Immature natural killer cell (primary cell): ENCODE results near the gene PSMB8. TPM values are rescaled to one million over a fixed set of nuclear protein-coding genes. Genes with fewer than 3 reads are reported as not detected.
"Not testable (repeated sequence)": the region's sequence is repeated elsewhere in the genome, so short reads cannot be mapped to it uniquely, and the experiment has no call there.

Source experiments
- DNase-seq, 3 donors: peaks; one replicate each; pipeline ENCODE4 v3.0.0; 2022; ENCODE audit warnings: mixed read lengths in 1 of 3
- H3K27ac Mint-ChIP-seq, 6 donors: one replicate each; pipeline ENCODE4 v1.8.0; 2020; ENCODE audit warnings: mixed read lengths in 6 of 6, mild to moderate bottlenecking in 5 of 6, inconsistent platforms in 4 of 6, moderate library complexity in 3 of 6
- H3K27me3 Mint-ChIP-seq, 3 donors: one replicate each; pipeline ENCODE4 v1.8.0; 2020 to 2021; ENCODE audit warnings: low read depth in 3 of 3, mild to moderate bottlenecking in 3 of 3, mixed read lengths in 3 of 3, moderate library complexity in 3 of 3, inconsistent platforms in 1 of 3
- H3K36me3 Mint-ChIP-seq, 3 donors: one replicate each; pipeline ENCODE4 v1.8.0; 2020; ENCODE audit warnings: mixed read lengths in 3 of 3, inconsistent platforms in 2 of 3, mild to moderate bottlenecking in 2 of 3
- H3K4me1 Mint-ChIP-seq, 2 donors: one replicate each; pipeline ENCODE4 v1.8.0; 2020; ENCODE audit warnings: inconsistent platforms in 2 of 2, mild to moderate bottlenecking in 2 of 2, mixed read lengths in 2 of 2, moderate library complexity in 1 of 2
- H3K4me3 Mint-ChIP-seq, 5 donors: one replicate each; pipeline ENCODE4 v1.8.0; 2020; ENCODE audit warnings: mild to moderate bottlenecking in 5 of 5, mixed read lengths in 5 of 5, inconsistent platforms in 3 of 5, moderate library complexity in 3 of 5
- H3K9me3 Mint-ChIP-seq, 6 donors: one replicate each; pipeline ENCODE4 v1.8.0; 2020; ENCODE audit warnings: mild to moderate bottlenecking in 6 of 6, mixed read lengths in 6 of 6, inconsistent platforms in 4 of 6, moderate library complexity in 3 of 6
- polyA plus RNA-seq, 3 donors: library from polyadenylated mRNA; unstranded; fragments of 300-500 nt; fragmentation: Illumina TruSeq; gene quantifications; one replicate each; pipeline ENCODE4 v1.2.3, GENCODE V29; 2021

PSMB8 gene
- polyA plus RNA-seq, 3 donors from 2014 or later: 495 to 696 (median 528) TPM

DNA sequence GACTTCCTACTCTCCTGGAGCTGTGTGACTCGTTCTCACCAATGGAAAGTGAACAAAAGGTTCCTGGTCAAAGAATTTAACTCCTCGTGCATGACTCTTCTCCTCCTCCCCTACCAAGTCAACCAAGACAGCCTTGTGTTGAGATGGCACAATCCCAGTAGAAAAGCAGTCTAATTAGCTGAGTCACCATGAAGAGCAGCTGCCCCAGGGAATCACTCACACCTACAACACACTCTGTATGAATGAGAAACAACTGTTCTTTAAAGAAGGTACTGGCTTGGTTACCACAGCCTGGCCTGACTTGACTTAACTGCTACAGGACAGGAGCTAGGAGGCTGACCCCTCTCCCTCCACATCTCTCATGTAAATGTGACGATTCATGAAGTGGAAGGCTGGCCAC, 24.1 kb downstream of the PSMB8 start:
- Mint-ChIP-seq H3K36me3 (peaks cover 0 to 5% (median 0%) of the 10 kb centered on the region in 3 donors), H3K27me3 (peaks cover 0 to 3% (median 0%) of the 10 kb centered on the region in 3 donors), H3K27ac (no peak overlapping the region), H3K4me3 (no peak overlapping the region), H3K9me3 (no peaks in the 10 kb centered on the region), H3K4me1 (peaks cover 0 to 1% of the 10 kb centered on the region in 2 donors)
- no peak for DNase-seq

DNA sequence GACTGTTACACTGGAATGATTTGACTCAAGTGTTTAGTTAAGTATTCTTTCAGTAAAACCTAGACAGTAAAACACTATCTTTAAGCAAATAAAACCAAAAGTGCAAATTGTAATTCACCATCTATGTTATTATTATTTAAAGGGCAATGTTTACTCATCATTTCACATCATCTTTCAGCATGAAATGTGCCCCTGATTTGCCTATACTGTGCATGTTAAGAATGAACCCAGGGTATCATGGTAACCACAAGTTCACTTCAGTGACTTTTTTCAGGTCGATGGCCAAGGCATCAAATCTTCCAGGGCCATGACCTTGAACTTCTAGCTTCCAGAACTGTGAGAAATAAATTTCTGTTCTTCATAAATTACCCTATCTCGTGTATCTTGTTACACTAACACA, 25.0 kb downstream of the PSMB8 start:
- Mint-ChIP-seq H3K27me3 (peaks cover 0 to 3% (median 0%) of the 10 kb centered on the region in 3 donors), H3K4me3 (no peak overlapping the region), H3K9me3 (no peaks in the 10 kb centered on the region), H3K4me1 (peaks cover 0 to 1% of the 10 kb centered on the region in 2 donors), H3K27ac (no peak overlapping the region), H3K36me3 (peaks cover 0 to 5% (median 5%) of the 10 kb centered on the region in 3 donors)
- no peak for DNase-seq

DNA sequence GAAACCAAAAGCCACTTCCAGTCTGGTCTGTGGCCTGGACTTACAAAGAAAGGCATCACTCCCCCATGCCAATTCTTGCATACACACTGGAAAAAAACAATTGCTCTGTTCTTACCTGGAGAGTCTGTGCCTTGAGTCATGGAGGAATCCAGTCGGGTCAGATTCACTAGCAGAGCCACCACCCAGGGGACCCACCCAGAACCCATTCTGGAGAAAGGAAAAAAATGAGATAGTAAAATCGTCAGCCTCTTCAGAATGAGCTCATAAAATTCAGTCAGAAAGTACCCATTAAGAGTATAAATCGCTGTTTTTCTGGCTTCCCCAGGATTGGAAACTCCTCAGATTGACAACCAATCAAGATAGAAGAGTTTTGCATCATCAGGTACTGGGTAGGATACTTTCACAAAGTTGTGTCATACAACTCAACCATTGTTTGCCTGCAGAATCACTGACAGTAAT, 27.1 kb downstream of the PSMB8 start, which contains the start of gene HLA-DOB:
Gene HLA-DOB, minus strand, starts transcription at position 257 of the 459 bp plus-strand sequence. Its CDS starts 51 bp downstream, at position 206.
- H3K4me1 Mint-ChIP-seq: peaks cover 0 to 1% of the 10 kb centered on the region in 2 donors
- no peak within 1 kb of the TSS for H3K4me3 Mint-ChIP-seq
- H3K36me3 Mint-ChIP-seq: peaks cover 4 to 14% (median 5%) of the 10 kb centered on the region in 3 donors
- H3K9me3 Mint-ChIP-seq: no peaks in the 10 kb centered on the region
- no peak for DNase-seq
- H3K27me3 Mint-ChIP-seq: peaks cover 0 to 3% (median 0%) of the 10 kb centered on the region in 3 donors
- H3K27ac Mint-ChIP-seq: no peak within 1 kb of the TSS

DNA sequence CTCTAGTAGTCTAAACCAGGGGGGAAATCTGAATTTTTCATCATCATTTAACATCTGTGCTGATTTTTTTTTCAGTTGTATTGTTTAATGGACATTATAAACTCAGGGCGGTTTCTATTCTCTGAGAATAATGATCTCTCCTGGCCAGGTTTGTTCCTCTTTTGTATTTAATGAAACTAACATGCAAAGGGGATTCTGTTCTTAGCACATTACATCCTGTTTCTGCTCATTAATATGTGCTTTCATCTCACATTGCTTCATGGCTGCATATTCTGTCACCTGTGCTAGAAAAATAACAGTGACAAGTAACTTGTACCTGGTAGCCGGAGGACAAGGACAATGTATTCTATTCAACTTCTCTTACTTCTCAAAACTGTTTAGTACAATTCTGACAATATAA, 27.9 kb downstream of the PSMB8 start:
- peaks cover 4 to 14% (median 5%) of the 10 kb centered on the region in 3 donors for H3K36me3 Mint-ChIP-seq
- no peak for DNase-seq
- no peaks in the 10 kb centered on the region for H3K9me3 Mint-ChIP-seq
- no peak overlapping the region for H3K27ac Mint-ChIP-seq
- H3K4me1 Mint-ChIP-seq: peaks cover 0 to 1% of the 10 kb centered on the region in 2 donors
- H3K27me3 Mint-ChIP-seq: peaks cover 0 to 3% (median 0%) of the 10 kb centered on the region in 3 donors
- no peak overlapping the region for H3K4me3 Mint-ChIP-seq

DNA sequence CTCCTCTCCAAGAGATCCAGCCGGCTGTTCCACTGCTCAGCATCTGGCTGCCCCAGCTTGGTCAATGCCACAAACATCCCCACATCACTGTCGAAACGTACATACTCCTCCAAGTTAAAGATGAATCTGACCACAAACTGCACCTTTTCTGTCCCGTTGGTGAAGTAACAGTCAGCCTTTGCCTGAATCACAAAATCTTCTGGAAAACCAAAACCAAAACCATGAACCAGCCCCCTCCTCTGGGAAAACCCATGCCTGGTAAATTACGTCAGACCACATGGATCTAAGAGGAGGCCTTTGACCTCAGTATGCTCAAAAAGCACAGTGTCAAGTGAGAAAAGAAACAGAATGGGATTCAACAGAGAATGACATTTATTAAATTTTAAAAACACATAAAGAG, 28.7 kb downstream of the PSMB8 start:
- Mint-ChIP-seq H3K4me1 (peaks cover 0 to 1% of the 10 kb centered on the region in 2 donors), H3K9me3 (no peaks in the 10 kb centered on the region), H3K4me3 (no peak overlapping the region), H3K27ac (peak overlapping the region in 1 of 6 donors; percentile 30), H3K36me3 (peaks cover 5 to 14% (median 7%) of the 10 kb centered on the region in 3 donors), H3K27me3 (peaks cover 0 to 3% (median 0%) of the 10 kb centered on the region in 3 donors)
- no peak for DNase-seq

DNA sequence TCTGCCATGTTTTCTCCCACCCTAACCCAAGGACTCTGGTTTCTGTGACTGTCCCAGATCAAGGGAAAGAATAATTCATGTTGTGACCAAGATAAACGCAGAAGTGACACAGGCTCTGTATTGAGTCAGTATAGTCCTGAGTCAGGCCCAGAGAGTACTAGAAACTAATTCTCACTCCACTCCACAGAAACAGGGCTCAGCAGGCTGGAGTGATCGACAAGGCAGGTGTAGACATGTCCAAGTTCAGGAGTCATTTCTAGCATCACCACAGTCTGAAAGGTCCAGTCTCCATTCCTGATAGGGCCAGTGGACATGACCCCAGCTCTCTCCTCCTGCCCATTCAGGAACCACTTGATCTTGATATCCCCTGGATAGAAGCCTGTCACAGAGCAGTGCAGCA, 29.7 kb downstream of the PSMB8 start:
- DNase-seq: no peak
- Mint-ChIP-seq H3K4me3 (no peak overlapping the region), H3K36me3 (peaks cover 5 to 14% (median 7%) of the 10 kb centered on the region in 3 donors), H3K9me3 (no peaks in the 10 kb centered on the region), H3K27me3 (peaks cover 0 to 3% (median 0%) of the 10 kb centered on the region in 3 donors), H3K4me1 (peaks cover 0 to 1% of the 10 kb centered on the region in 2 donors), H3K27ac (no peak overlapping the region)

DNA sequence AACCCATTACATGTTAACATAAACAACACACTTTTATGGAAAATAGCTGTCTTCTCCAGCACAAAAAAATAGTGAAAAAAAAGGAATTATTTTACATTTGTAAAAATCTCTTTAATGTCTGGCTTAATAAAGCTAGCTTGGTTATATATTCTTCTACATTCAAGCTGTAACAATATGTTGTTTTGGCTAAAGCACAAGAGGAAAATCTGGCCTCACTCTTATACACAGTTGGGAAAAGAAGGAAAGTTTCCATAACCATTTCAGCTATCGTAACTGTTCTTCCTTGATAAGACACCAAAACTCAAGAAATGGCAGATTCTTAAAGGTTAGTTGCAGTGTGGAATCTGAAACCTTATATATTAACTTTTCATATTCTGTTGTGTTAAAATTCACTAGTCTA, 34.7 kb downstream of the PSMB8 start:
- peaks cover 4 to 12% (median 10%) of the 10 kb centered on the region in 3 donors for H3K27me3 Mint-ChIP-seq
- H3K4me3 Mint-ChIP-seq: no peak overlapping the region
- no peak overlapping the region for H3K27ac Mint-ChIP-seq
- H3K9me3 Mint-ChIP-seq: no peaks in the 10 kb centered on the region
- H3K36me3 Mint-ChIP-seq: peaks cover 3 to 8% (median 7%) of the 10 kb centered on the region in 3 donors
- H3K4me1 Mint-ChIP-seq: peaks cover 5 to 8% of the 10 kb centered on the region in 2 donors
- no peak for DNase-seq

DNA sequence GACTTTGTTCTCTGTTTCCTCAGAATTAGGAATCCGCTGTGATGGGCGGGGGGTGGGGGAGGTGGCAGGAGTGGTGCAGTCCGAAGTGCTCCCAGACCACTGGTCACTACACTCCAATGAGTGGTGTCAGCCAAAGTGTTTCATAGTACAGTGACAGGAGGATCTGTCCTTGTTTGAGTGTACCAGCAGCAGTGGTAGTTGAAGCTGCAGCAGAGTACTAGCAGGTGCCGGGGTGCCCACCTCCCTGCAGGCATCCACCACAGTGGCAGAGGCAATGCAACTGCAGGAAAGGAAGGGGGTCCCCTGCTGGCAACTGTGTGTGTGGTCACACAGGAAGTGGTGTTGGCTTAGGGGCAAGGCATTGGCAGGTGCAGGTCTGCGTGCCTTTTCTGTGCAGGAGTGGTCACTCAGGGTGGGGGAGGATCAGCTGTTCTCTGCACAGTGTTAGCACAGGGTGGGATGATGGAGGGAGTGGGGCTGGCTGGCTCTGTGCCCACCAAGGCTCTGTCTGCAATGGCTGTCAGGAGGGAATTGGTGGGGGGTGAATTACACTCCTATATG, 36.7 kb downstream of the PSMB8 start:
- H3K9me3 Mint-ChIP-seq: no peaks in the 10 kb centered on the region
- peaks cover 8 to 24% (median 14%) of the 10 kb centered on the region in 3 donors for H3K27me3 Mint-ChIP-seq
- no peak overlapping the region for H3K27ac Mint-ChIP-seq
- peak in 2 of 3 donors; percentile 11 to 12 for DNase-seq
- H3K36me3 Mint-ChIP-seq: peaks cover 0 to 3% (median under 1%) of the 10 kb centered on the region in 3 donors
- H3K4me1 Mint-ChIP-seq: peaks cover 5 to 8% of the 10 kb centered on the region in 2 donors
- peak overlapping the region in 2 of 5 donors; percentile 3 to 15 for H3K4me3 Mint-ChIP-seq

DNA sequence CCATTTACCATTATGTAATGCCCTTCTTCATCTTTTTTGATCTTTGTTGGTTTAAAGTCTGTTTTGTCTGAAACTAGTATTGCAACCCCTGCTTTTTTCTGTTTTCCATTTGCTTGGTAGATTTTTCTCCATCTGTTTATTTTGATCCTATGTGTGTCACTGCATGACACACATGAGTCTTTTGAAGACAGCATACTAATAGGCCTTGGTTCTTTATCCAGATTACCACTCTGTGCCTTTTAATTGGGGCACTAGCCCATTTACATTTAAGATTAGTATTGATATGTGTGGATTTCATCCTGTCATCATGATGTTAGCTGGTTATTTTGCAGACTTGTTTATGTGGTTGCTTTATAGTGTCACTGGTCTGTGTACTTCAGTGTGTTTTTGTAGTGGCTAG, 38.4 kb downstream of the PSMB8 start:
- H3K27me3 Mint-ChIP-seq: peaks cover 8 to 24% (median 20%) of the 10 kb centered on the region in 3 donors
- H3K27ac Mint-ChIP-seq, H3K4me3 Mint-ChIP-seq, H3K9me3 Mint-ChIP-seq, H3K36me3 Mint-ChIP-seq, H3K4me1 Mint-ChIP-seq, DNase-seq: not testable (repeated sequence)

DNA sequence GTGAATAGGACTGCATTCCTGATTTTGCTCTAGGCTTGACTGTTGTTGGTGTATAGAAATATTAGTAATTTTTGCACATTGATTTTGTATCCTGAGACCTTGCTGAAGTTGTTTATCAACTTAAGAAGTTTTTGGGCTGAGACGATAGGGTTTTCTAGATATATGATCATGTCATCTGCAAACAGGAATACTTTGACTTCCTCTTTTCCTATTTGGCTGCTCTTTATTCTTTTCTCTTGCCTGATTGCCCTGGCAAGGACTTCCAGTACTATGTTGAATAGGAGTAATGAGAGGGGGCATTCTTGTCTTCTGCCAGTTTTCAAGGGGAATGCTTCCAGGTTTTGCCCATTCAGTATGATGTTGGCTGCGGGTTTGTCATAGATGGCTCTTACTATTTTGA, 40.4 kb downstream of the PSMB8 start:
- DNase-seq: no peak
- peaks cover 0 to 7% (median 2%) of the 10 kb centered on the region in 6 donors for H3K9me3 Mint-ChIP-seq
- H3K27me3 Mint-ChIP-seq: peaks cover 8 to 27% (median 20%) of the 10 kb centered on the region in 3 donors
- no peak overlapping the region for H3K4me3 Mint-ChIP-seq
- H3K4me1 Mint-ChIP-seq: peaks cover 5 to 8% of the 10 kb centered on the region in 2 donors
- H3K36me3 Mint-ChIP-seq: peaks cover 0 to 6% (median 4%) of the 10 kb centered on the region in 3 donors
- no peak overlapping the region for H3K27ac Mint-ChIP-seq

DNA sequence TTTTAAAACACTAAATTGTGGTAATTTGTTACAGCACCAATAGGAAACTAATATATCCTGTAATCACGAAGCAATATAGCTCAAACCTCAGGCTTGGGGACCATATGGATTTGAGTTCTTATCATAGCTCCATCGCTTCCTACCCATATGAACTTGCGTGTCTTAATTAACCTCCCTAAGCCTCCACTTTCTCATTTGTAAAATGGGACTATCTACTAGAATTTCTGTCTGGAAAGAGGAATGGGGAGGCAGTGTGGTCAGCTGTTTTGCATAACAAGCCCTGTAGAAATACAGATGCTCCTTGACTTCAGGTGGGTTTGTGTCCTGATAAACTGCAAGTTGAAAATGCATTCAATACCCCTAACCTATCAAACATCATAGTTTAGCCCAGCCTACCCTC, 44.1 kb downstream of the PSMB8 start:
- Mint-ChIP-seq H3K4me1 (peaks cover 10 to 11% of the 10 kb centered on the region in 2 donors), H3K27me3 (peaks cover 5 to 28% (median 24%) of the 10 kb centered on the region in 3 donors), H3K36me3 (peaks cover 0 to 8% (median 4%) of the 10 kb centered on the region in 3 donors), H3K4me3 (no peak overlapping the region), H3K9me3 (peaks cover 0 to 7% (median 4%) of the 10 kb centered on the region in 6 donors), H3K27ac (no peak overlapping the region)
- no peak for DNase-seq

DNA sequence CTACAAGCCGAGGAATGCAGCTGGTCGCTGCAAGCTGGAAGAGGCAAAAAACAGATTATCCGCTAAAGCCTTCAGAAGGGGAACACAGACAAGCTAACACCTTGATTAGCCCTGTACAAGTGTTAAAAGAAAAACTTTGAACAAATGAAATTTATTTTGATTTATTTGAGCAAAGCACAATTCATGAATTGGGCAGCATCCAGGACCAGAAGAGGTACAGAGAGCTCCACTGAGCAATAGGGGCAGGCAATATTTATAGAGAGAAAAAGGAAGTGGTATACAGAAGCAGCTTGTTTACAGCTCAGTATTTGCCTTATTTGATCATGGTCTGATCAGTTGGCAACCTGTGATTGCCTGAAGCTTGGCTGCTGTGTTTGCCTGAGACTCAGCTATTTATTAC, 44.7 kb downstream of the PSMB8 start:
- H3K4me3 Mint-ChIP-seq: no peak overlapping the region
- peaks cover 4 to 30% (median 28%) of the 10 kb centered on the region in 3 donors for H3K27me3 Mint-ChIP-seq
- H3K4me1 Mint-ChIP-seq: peaks cover 10 to 11% of the 10 kb centered on the region in 2 donors
- peak overlapping the region in 1 of 6 donors; percentile 8 for H3K27ac Mint-ChIP-seq
- peaks cover 0 to 7% (median 4%) of the 10 kb centered on the region in 6 donors for H3K9me3 Mint-ChIP-seq
- peaks cover 0 to 8% (median 4%) of the 10 kb centered on the region in 3 donors for H3K36me3 Mint-ChIP-seq
- no peak for DNase-seq

DNA sequence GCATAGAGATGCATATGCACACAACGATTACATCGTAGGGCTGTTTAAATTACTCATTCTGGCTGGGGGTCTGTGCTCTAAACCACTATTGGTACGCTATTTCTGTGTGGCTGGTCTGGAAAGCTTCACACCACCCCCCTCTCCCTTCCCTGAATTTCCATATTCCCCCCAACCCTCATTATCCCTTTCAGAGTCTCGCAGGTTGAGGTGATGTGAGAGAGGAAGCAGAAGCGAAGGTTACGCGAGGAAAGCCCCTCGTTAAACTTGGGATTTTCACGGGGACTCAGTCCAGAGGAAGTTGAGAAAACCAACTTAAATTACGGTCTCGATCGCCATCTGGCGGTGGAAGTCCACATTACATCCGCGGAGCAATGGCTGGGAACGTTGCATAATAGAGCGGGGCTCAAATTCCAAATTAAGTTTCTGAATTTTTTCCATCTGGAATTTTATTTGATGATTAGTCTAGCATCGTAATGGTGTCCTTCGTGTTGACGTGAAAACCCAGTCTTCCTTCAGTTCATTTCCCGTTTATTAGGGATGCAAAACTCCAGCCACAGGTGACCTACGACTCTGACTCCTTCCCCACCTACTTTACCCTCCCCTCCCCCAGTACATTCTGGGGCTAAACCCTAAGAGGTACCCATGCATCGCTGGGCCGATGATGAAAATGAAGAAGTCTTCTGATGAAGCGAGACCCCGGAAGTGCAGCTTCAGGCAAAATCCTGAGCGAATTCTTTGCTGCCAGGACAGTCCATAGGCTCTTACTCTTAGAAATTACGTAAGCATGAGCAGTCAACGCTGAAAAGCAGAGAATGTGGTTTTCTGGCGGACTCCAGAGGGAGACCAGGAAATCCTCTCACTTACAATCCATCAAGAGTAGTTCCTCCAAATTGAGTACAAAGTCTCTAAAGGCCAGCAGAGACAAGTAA, 46.7 kb downstream of the PSMB8 start:
- Mint-ChIP-seq H3K9me3 (peaks cover 0 to 7% (median 4%) of the 10 kb centered on the region in 6 donors), H3K4me1 (peaks cover 10 to 11% of the 10 kb centered on the region in 2 donors), H3K4me3 (peak overlapping the region; percentile 45 to 74 (median 54)), H3K27ac (peak overlapping the region in 2 of 6 donors; percentile 8 to 32), H3K36me3 (peaks cover 0 to 8% (median 4%) of the 10 kb centered on the region in 3 donors), H3K27me3 (peaks cover 2 to 26% (median 21%) of the 10 kb centered on the region in 3 donors)
- DNase-seq: peak; percentile 60 to 68 (median 65)
